Measurements from ENCODE around the gene SLC25A42.
"Not testable (repeated sequence)": the region's sequence is repeated elsewhere in the genome, so short reads cannot be mapped to it uniquely, and the experiment has no call there.

Gene SLC25A42

GRCh38 chr19:19063183-19064097 is at the start of gene SLC25A42:
TSS of gene SLC25A42 (plus strand) at chr19:19063994. CDS start at chr19:19096125, 32,131 bp downstream.
- DNase-seq = peak; percentile 100

- DNase-seq = no peak
These were observed 42.7 kb upstream of the SLC25A42 start for GRCh38 chr19:19021115-19021514.

GRCh38 chr19:19022380-19022961 is 41.3 kb upstream of the SLC25A42 start:
- no peak for DNase-seq

- DNase-seq = not testable (repeated sequence)
These were observed 40.4 kb upstream of the SLC25A42 start for GRCh38 chr19:19023376-19023775.

- no peak for DNase-seq
These were observed 37.9 kb upstream of the SLC25A42 start for GRCh38 chr19:19025861-19026260.

GRCh38 chr19:19026299-19026971 is 37.4 kb upstream of the SLC25A42 start:
- no peak for DNase-seq

GRCh38 chr19:19027228-19027627 is 36.6 kb upstream of the SLC25A42 start:
- DNase-seq = no peak

GRCh38 chr19:19028526-19028925 is 35.3 kb upstream of the SLC25A42 start:
- DNase-seq = no peak

GRCh38 chr19:19031891-19032290 is 31.9 kb upstream of the SLC25A42 start:
- no peak for DNase-seq

- DNase-seq = peak; percentile 81
These were observed 31.2 kb upstream of the SLC25A42 start for GRCh38 chr19:19032420-19033175.

GRCh38 chr19:19033176-19033425 is 30.7 kb upstream of the SLC25A42 start:
- DNase-seq = no peak

- peak; percentile 90 for DNase-seq
These were observed 30.2 kb upstream of the SLC25A42 start, which contains the start of the genes ARMC6 and SUGP2 for GRCh38 chr19:19033426-19034203. TSS of gene ARMC6 (plus strand) at chr19:19033603. CDS start at chr19:19034210, 607 bp downstream. TSS of gene SUGP2 (minus strand) at chr19:19033517. CDS start at chr19:19031071, 2,446 bp downstream.

GRCh38 chr19:19034204-19034624 is 29.6 kb upstream of the SLC25A42 start:
- DNase-seq = peak; percentile 72

- peak; percentile 58 for DNase-seq
These were observed 23.9 kb upstream of the SLC25A42 start for GRCh38 chr19:19039901-19040300.

GRCh38 chr19:19040417-19040816 is 23.4 kb upstream of the SLC25A42 start:
- no peak for DNase-seq

- no peak for DNase-seq
These were observed 21.0 kb upstream of the SLC25A42 start for GRCh38 chr19:19042732-19043280.

GRCh38 chr19:19043481-19043880 is 20.3 kb upstream of the SLC25A42 start:
- no peak for DNase-seq

- no peak for DNase-seq
These were observed 19.9 kb upstream of the SLC25A42 start for GRCh38 chr19:19043881-19044280.

GRCh38 chr19:19049406-19049805 is 14.4 kb upstream of the SLC25A42 start:
- no peak for DNase-seq

- no peak for DNase-seq
These were observed 13.7 kb upstream of the SLC25A42 start for GRCh38 chr19:19050104-19050503.

GRCh38 chr19:19050731-19051130 is 13.1 kb upstream of the SLC25A42 start:
- no peak for DNase-seq

Data from CD4-positive, alpha-beta T cell treated with Interleukin-15 for 1 hour (primary cell).